Lower leg skin (tissue), 4 donors: ENCODE data around the gene PIGQ. TPM values are rescaled to one million over a fixed set of nuclear protein-coding genes. Genes with fewer than 3 reads are reported as not detected.

ENCODE experiments used
- DNase-seq, 2 donors: peaks; one replicate each; pipeline ENCODE4 v3.0.0-alpha.2; 2019; ENCODE audit warnings: low spot score in 2 of 2
- H3K4me3 ChIP-seq: fragments of 200-600 bp; sonication (generic); 2 replicates; pipeline ENCODE4 v1.5.1; 2017; ENCODE audit warnings: mild to moderate bottlenecking, low read depth; ENCODE audit not compliant: poor library complexity, severe bottlenecking
- CTCF ChIP-seq, 3 donors: fragments of 450-650 bp; IDR thresholded peaks; one replicate each; pipeline ENCODE4 v1.5.1; 2016; ENCODE audit warnings: antibody characterized with exemption in 3 of 3, mild to moderate bottlenecking in 3 of 3, moderate library complexity in 2 of 3
- POLR2A ChIP-seq, 2 donors: fragments of 450-650 bp; IDR thresholded peaks; one replicate each; pipeline ENCODE4 v1.6.1; 2016 to 2017; ENCODE audit warnings: antibody characterized with exemption in 2 of 2, mild to moderate bottlenecking in 1 of 2, moderate library complexity in 1 of 2
- WGBS, 2 donors: methylation state at CpG; one replicate each; pipeline ENCODE4 v1.1.5; 2018; 5-methylcytosine and 5-hydroxymethylcytosine counted together
- intact Hi-C: fragments of 100-400 bp; cut with DNase I; formaldehyde crosslinking; loops from one replicate; pipeline ENCODE4 v1.15.0; 2023; ENCODE audit warnings: low total_unique reads
- total RNA-seq, 4 donors: library from RNA; depleted of rRNA; stranded (reverse); fragments of >200 nt; gene quantifications; one replicate each; pipeline ENCODE4 v1.1.0, GENCODE V29; 2016

Gene PIGQ
- total RNA-seq, 4 donors from 2014 or later = 33.2 to 46.1 (median 43.5) TPM

GRCh38 chr16:524274-525040 lies 45.3 kb upstream of the PIGQ start:
- no peak overlapping the region for H3K4me3 ChIP-seq
- no peak for DNase-seq
- 62 to 87% methylated on average over 20 to 21 of the region's 24 CpGs for WGBS, 2 donors

GRCh38 chr16:525123-525519 lies 44.6 kb upstream of the PIGQ start:
- DNase-seq = no peak
- WGBS, 2 donors = 73 to 88% methylated on average over 8 of the region's 8 CpGs
- intact Hi-C loops = no loop called here
- no peak for TF ChIP-seq CTCF (IDR thresholded peaks at IDR 0.05)
- TF ChIP-seq POLR2A (IDR thresholded peaks at IDR 0.05) = no peak
- no peak overlapping the region for H3K4me3 ChIP-seq

More at GRCh38 chr16:524274-525040, 45.3 kb upstream of the PIGQ start:
- TF ChIP-seq CTCF (IDR thresholded peaks at IDR 0.05) (no peak), POLR2A (IDR thresholded peaks at IDR 0.05) (no peak)
- intact Hi-C loops = no loop called here

- no peak for TF ChIP-seq POLR2A (IDR thresholded peaks at IDR 0.05)
- TF ChIP-seq CTCF (IDR thresholded peaks at IDR 0.05) = no peak
- WGBS, 2 donors = 35 to 41% methylated on average over 13 of the region's 13 CpGs
- intact Hi-C loops = no loop called here
- peak in 1 of 2 donors; percentile 51 for DNase-seq
- H3K4me3 ChIP-seq = no peak overlapping the region
These were observed 44.1 kb upstream of the PIGQ start for GRCh38 chr16:525520-526180.

- WGBS, 2 donors = 5 to 9% methylated on average over 12 to 25 of the region's 26 CpGs
- no peak for DNase-seq
- no peak for TF ChIP-seq POLR2A (IDR thresholded peaks at IDR 0.05)
- TF ChIP-seq CTCF (IDR thresholded peaks at IDR 0.05) = no peak
- intact Hi-C loops = no loop called here
- H3K4me3 ChIP-seq = peak overlapping the region; percentile 64
These were observed 43.4 kb upstream of the PIGQ start for GRCh38 chr16:526181-527014.

- TF ChIP-seq POLR2A (IDR thresholded peaks at IDR 0.05) = no peak
- peak in 1 of 3 donors; percentile 13 for TF ChIP-seq CTCF (IDR thresholded peaks at IDR 0.05)
- 0 to 1% methylated on average over 56 to 72 of the region's 129 CpGs for WGBS, 2 donors
- peak; percentile 67 to 97 for DNase-seq
- H3K4me3 ChIP-seq = peak within 1 kb of the TSS; percentile 64
- intact Hi-C loops = no loop called here
These were observed 42.5 kb upstream of the PIGQ start, which contains the start of gene CAPN15 for GRCh38 chr16:527015-527903. CAPN15 (plus strand) TSS chr16:527712; CDS start chr16:546839, 19,127 bp downstream.
